GM12872 (cell line): Measurements from ENCODE around the gene CARS2.

Experiments used
- CTCF ChIP-seq: IDR thresholded peaks from 3 replicates; pipeline ENCODE4 v1.5.1; 2011; ENCODE audit warnings: low read depth, mild to moderate bottlenecking, low read length, moderate library complexity; ENCODE audit not compliant: insufficient read depth

The CARS2 gene

GRCh38 chr13:110641055-110642015 lies 64.6 kb downstream of the CARS2 start:
- TF ChIP-seq CTCF, result no peak

DNA sequence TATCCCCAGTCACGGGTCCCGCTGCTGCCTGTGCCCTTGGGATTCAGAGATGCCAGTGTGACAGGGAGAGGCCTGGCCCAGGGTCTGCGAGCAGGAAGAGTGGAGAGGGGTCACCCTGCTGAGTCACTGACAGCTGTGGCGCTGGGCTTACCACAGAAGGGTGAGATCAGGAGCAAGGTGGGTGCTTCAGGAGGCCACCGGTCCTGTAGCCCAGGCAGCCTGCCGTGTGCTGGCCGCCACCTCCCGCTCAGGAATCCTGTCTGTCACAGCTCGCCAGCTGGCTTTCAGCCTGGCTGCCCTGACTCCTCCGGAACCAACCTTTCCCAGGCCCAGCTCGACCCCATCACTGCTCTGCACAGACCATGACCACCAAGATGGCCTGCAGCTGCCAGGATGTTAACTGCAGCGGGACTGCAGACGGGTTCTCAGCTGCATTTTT lies 65.3 kb downstream of the CARS2 start:
- no peak for TF ChIP-seq CTCF

DNA sequence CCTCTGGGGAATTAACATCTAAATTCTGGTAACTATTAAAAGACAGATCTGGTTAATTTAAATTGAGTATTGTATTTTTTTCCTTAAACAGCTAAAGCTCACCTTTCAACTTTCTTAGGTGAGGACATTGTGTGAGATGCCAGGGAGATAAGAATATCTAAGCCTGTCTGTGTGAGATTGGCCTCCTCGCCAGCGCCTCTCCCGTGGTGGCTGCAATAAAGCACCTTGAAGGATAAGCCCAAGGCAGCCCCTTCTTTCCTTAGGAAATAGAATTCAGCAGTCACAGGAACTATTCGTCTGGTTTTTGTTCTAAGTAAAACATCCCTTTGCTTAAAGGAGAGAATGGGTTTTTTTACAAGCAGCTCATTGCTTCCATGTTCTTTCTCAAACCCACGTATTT lies 66.0 kb downstream of the CARS2 start:
- no peak for TF ChIP-seq CTCF

DNA sequence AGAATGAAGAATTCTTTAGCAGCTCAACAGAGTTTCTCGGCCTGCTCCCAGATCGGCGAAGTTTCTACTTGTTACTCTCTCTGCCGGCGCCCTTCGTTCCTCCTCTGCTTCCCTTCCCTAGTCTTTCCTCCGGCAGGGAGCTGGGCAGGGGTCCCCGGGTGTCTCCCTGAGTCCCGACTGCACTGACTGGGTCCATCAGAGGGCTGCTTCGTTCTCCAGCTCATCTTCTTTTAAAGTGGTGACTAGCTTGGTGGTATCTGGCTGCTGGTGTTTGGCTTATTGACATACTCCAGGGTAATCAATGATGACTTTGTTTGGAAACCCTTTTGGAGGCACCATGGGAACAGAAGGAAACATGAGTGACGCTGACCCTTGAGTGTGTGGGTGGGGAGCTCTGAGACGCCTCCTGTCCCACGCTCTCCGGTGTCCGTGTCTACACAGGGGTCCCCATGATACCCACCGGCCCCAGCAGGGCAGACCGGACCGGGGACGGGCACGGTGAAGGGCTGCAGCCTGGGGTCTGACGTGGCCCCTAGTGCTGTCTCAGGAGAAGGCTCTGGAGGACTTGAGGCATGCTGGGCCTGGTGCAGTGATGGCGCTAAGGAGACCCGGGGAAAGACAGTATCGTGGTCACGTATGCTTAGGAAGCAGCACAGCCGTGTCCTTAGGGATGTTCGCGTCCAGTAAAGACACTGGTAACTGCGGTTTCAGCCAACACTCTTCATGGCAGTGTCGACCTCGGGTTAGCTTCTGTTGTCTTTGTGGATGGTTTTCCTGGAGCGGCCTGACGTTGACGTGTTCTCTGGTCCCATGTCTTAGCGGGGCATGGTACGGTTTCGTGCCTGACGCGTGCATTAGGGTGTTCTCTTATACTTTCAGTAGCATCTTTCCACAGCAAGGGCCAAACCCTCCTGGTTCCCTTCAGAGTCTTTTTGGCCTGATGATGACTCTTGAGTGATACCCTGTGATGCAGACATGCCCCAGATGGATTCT lies 66.8 kb downstream of the CARS2 start:
- TF ChIP-seq CTCF, result no peak

DNA sequence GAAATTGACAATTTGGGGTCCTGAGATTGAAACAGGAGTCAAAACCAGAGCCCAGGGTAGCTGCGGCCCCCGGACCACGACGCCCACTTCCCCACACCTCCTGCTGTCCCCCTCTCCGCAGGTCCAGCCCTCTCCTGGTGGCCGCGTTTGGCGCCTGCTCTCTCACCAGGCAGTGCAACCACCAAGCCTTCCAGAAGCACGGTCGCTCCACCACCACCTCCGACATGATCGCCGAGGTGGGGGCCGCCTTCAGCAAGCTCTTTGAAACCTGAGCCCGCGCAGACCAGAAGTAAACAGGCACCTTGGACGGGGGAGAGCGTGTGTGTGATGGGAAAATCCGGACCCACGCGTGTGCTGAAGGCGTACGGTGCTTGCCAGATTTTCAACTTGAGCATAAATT lies 67.7 kb downstream of the CARS2 start:
- TF ChIP-seq CTCF, result no peak

DNA sequence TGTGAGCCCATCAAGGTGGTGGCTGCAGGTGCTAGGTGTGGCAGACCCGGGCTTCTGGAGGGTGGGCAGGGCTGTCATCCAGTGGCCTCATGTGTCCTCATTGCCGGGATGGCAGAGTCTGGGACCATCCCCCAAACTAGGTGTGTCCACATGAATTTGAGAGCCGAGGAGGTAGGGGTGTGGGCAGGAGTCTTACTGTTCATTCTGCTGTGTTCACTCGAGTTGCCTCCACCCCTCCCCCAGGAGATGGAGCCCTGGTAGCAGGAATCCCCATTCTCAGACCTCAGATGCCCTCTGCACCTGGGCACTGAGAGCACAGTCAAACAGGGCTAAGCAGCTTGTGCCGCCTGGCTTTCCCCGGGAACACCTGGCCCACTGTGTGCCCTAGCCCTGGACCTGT lies 68.2 kb downstream of the CARS2 start:
- no peak for TF ChIP-seq CTCF

GRCh38 chr13:110637275-110637674 lies 68.6 kb downstream of the CARS2 start:
- no peak for TF ChIP-seq CTCF
